ENCODE measurements around the gene GPX5.
A peak's percentile ranks its signal among the peaks of the same experiment; 100 is the strongest.
"Not testable (repeated sequence)": the region's sequence is repeated elsewhere in the genome, so short reads cannot be mapped to it uniquely, and the experiment has no call there.

The GPX5 gene

GRCh38 chr6:28512387-28512786 is 13.3 kb upstream of the GPX5 start:
- not testable (repeated sequence) for DNase-seq

GRCh38 chr6:28515676-28516075 is 10.0 kb upstream of the GPX5 start, which contains the start of gene GPX6:
Gene GPX6 (minus strand): TSS chr6:28515793. CDS start chr6:28515743, 50 bp downstream.
- no peak for DNase-seq

- no peak for DNase-seq
These were observed 7.7 kb upstream of the GPX5 start for GRCh38 chr6:28517964-28518363.

- DNase-seq = no peak
These were observed 3.0 kb upstream of the GPX5 start for GRCh38 chr6:28522594-28523240.

GRCh38 chr6:28523241-28523622 is 2.4 kb upstream of the GPX5 start:
- DNase-seq = no peak

GRCh38 chr6:28530777-28531176 is 5.1 kb downstream of the GPX5 start:
- no peak for DNase-seq

- DNase-seq = no peak
These were observed 5.9 kb downstream of the GPX5 start for GRCh38 chr6:28531479-28532128.

- DNase-seq = no peak
These were observed 8.6 kb downstream of the GPX5 start for GRCh38 chr6:28534306-28534705.

GRCh38 chr6:28534875-28535274 is 9.2 kb downstream of the GPX5 start:
- DNase-seq = no peak

GRCh38 chr6:28537065-28537464 is 11.4 kb downstream of the GPX5 start:
- peak in 5 of 51 donors; percentile 5 to 63 (median 9) for DNase-seq

GRCh38 chr6:28537509-28538140 is 11.9 kb downstream of the GPX5 start:
- peak in 7 of 51 donors; percentile 6 to 63 (median 12) for DNase-seq

- DNase-seq = no peak
These were observed 16.3 kb downstream of the GPX5 start for GRCh38 chr6:28541996-28542395.

GRCh38 chr6:28542440-28543296 is 17.0 kb downstream of the GPX5 start:
- DNase-seq = peak in 5 of 51 donors; percentile 3 to 38 (median 15)

- peak in 4 of 51 donors; percentile 3 to 32 (median 20) for DNase-seq
These were observed 18.2 kb downstream of the GPX5 start for GRCh38 chr6:28543651-28544610.

- DNase-seq = no peak
These were observed 20.3 kb downstream of the GPX5 start for GRCh38 chr6:28545955-28546354.

GRCh38 chr6:28547003-28547402 is 21.3 kb downstream of the GPX5 start:
- not testable (repeated sequence) for DNase-seq

GRCh38 chr6:28551891-28552666 is 26.4 kb downstream of the GPX5 start:
- no peak for DNase-seq

GRCh38 chr6:28553384-28553985 is 27.8 kb downstream of the GPX5 start:
- no peak for DNase-seq

Data from hypothalamus (tissue), 51 donors.